Hematopoietic multipotent progenitor cell treated with erythropoietin and hydrocortisone succinate and interleukin-3 and kit ligand, for 8 days (in vitro differentiated cells): ENCODE data around the gene CALM1.

Experiments used
- DNase-seq: peaks from one replicate; pipeline ENCODE4 v3.0.0-alpha.2; 2015

Gene CALM1

DNA sequence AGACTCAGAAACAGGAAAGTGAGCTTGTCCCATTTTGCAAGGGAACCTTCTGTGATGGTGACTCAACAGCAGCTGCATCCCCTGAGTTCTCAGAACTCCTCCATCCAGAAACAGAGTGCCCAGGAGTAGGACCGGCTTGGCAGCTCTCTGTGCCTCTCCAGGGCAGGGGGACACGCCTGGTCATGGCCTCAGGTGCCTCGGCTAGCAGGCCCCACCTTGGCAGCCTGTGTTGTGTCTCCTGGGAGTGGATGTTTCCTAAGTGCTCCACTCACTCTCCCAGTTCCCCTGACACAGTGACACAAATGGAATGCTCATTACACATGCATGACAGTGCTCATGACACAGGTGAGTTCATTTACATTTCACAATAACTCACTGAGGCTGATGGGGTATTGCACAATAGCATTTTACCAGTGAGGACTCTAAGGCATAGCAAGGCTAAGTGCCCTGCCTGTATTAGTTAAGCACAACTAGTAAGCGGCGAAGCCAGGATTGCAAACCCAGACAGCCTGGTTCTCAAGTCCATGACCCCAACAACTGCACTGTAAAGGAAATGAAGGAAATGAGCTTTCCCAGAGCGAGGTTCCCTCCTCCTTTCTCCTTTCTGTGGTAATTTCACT is 47.4 kb downstream of the CALM1 start:
- no peak for DNase-seq

DNA sequence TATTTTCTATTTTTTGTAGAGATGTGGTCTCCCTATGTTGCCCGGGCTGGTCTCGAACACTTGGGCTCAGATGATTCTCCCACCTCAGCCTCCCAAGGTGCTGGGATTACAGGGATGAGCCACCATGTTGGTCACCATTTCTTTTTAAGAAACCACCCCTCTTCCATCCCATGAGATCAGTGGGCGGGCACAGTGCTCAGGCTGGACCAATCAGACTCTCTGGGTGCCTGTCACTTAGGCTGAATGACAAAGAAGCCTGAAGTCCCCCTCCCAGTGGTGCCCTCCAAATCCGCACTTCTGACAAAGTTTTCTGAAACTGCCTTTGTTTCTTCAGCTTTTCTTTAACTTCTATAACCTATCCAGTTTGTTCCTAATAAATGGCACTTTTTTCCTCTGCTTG is 48.2 kb downstream of the CALM1 start:
- DNase-seq, result no peak

DNA sequence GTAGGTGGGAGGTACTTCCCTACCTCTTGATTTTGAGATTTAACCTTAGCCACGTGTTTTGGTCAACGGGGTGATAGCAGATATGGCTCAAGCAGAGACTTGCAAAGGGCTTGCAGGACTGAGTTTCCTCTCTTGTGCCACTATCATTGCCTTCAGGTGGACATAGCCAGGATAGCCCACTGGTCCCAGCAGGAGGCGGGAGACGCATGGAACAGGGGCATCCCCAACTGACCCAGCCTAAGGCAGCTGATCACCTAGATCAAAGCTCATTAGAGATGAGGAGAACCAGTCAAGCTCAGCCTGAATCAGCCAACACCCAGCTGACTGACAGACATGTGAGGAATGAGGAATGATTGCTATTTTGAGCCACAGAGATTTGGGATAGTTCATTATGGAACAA is 49.6 kb downstream of the CALM1 start:
- no peak for DNase-seq

DNA sequence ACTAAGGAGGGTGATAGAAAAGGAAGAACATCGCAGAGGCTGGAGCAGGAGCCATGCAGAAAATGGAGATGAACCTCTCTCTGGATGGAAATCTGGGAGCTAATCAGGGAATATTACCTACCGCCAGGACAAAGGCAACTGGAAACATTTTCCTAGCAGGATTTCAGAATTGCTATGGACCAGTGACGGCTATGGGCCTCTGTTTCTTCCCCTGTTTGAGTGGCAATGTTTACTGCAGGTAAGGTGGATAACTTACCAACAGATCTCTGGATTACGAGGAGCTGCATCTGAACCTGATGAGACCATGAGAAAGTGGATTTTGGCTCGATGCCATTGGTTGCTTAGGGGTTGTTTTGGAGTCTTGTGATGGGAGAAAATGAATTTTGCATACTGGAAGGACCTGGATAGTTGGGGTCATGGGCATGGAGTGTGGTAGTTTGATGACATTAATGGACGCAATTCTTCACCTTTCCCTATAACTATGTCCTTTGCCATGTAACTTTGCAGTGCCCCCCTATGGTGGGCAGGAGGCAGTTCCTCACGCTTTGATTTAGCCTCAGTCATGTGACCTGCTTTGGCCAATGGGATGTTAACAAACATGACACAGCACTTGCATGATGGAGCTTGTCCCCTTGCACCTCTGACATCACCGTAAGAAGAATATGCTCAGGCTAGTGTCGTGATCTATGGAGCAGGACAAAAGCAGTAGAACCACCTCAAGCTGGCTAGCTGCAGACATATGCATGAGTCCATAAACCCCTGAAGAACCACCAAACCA is 51.1 kb downstream of the CALM1 start:
- no peak for DNase-seq

DNA sequence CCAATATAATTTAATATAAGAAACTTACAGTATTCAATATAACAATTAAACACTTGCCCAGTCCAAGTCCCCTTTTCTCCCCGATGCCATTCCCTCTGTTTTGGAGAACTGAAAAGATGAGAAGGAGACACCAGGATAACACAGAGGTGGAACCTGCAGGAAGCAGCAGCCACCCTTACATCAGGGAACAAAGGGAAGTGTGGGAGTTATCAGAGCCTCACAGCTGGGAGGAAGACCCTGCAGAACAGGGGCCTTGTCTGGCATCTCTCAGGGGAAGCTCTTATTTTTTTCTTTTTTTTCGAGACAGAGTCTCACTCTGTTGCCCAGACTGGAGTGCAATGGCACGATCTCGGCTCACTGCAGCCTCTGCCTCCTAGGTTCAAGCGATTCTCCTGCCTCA is 52.6 kb downstream of the CALM1 start:
- DNase-seq, result no peak

DNA sequence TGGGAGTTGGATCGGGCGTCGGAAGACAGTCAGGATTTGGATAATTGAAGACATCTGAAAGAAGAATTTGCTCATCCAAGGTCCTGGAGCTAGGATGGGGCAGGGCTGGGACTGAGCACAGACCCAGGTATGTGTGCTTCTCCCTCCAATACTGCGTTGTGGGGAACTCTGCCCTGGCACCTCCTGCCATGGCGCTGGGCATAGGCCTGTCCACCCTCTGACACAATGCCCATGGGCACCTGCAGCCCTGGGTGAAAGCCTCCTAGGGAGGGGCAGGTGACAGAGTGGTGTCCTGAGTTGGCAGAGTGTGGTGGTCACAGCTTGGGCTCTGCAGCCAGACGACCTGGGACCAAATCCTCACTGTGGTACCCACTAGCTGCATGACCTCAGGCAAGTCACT is 53.3 kb downstream of the CALM1 start:
- no peak for DNase-seq

DNA sequence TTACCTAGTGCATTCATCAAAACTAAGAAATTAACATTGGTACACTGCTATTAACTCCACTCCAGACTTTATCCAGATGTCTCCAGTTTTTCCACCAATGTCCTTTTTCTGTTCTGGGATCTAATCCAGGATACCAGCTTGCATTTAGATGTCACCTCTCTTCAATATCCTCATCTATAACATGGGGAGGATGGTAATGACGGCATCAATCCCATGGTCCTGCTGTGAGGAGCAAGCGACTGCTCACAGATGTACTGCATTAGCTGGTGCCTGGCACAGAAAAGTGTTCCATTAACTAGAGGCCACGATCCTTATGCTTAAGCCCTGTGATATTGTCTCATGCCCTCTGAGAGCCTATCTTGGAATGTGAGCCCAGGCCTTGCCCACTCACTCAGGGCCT is 53.8 kb downstream of the CALM1 start:
- no peak for DNase-seq

DNA sequence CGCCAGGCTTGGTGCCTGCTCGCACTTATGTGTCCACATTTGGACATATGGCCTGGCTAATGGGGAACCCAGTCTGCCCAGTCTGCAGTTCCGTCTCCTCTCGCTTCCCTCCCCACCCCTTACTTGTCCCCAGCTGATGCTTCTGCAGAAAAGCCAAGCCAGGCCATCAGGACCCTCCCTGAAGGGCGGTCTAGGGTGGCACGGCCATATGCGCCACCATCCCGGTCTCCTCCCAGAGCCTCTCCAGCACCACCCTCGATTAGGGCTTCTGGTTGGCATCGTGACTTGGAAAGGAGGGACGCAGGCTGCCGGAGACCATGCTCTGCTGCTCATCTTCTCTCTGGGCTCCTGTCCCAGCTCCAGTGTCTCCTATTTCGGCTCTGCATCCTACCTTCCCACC is 54.6 kb downstream of the CALM1 start:
- DNase-seq, result no peak

DNA sequence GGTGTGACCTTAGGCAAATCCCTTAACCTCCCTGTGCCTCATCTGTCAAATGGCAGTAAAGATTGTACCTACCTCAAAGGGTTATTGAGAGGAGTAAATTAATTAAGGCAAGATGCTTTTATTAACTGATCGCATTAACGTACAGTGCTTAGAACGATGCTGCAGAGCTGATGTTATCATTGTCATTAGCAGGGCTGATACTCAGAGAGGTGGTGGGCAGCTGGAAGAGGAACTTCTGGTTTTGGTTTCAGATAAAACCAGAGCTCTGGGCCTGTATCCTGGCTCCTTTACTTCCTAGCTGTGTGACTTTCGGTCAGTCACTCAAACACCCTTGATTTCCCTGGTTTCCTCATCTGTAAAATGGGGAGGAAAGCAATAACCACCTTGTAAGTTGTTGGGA is 55.1 kb downstream of the CALM1 start:
- no peak for DNase-seq

DNA sequence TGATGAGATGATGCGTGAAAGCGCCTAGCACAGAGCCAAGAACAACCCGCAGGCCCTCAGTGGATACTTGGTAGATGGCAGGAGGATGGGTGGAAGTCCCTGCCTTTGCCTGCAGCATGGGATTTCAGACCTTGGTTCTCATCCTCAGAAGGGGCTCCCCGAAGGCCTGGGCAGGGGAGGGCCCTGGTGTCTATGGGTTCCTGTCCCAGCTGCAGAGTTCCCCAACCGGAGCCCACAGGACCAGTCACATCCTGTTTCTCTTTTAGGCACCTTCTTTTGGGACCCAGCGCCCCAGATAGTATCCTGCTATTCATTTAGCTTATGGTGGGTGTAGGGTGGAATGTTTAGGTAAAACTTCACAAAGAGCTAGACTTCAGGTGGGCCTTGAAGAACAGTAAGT is 55.5 kb downstream of the CALM1 start:
- no peak for DNase-seq

DNA sequence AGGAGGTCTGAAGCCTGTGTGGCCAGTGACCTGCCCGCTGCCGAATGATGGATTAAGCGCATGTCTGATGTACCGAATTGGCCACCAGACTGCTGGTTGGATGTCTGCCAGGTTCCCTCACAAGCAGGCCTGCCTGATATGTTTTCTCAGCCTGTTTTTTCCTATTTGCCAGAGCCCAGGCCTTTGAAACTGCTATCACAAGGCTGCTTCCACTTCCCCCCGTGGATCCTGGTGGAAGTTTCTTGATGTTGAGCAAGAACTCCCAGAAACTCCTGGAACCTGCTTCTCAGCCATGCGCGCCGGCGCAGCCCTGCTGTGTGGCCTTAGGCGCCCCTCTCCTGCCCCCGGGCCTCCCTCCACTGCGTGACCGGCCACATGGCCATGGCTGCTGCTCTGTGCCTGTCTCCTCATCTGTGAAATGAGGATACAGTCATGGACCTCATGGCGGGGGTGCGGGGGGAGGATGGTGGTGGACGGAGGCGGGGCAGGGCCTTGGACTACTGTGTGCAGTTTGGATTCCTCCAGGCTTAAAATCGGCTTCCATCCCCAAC is 56.6 kb downstream of the CALM1 start:
- no peak for DNase-seq

DNA sequence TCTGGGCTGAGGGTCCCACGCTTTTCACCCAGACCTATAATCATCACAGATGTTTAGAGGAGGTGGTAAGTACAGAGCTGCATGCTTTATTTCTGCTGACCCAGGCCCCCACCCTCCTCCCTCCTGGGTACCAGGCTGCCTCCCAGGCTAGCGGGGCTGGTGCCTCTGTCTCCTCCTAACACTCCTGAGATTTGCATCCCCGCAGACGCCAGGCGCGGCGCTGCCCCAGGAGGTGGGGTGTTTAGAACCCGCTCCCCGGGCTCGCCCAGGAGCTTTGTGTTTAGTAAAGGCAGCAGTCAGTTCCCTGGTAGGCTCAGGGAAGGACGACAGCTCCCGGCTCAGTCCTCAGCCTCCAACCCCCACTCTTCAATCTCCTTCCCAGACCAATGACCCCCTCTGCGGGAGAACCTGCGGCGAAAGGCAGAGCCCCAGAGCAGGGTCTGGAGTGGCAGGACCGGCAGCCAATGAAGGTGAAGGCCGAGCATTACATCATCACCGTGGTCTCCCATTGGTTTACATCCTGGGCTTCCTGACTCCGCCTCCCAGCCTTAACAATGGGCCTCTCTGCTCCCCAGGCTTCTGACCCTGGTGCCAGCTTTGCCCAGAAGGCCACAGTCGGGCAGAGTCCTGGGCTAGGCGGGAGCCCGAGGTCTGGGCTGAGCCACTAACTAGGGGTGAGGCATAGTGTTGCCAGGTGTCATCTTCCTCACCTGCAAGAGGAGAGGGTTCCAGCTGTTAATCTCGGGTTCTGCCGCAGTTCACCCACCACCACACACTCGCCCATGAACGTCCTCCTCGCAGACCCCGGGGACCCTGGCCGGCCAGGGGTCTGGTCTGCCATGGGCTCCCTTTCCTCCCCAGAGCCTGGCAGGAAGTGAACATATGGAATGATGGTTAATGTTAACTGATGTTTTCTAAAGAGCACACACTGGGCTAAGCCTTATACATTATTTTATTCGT is 57.5 kb downstream of the CALM1 start:
- DNase-seq, result peak; percentile 30

DNA sequence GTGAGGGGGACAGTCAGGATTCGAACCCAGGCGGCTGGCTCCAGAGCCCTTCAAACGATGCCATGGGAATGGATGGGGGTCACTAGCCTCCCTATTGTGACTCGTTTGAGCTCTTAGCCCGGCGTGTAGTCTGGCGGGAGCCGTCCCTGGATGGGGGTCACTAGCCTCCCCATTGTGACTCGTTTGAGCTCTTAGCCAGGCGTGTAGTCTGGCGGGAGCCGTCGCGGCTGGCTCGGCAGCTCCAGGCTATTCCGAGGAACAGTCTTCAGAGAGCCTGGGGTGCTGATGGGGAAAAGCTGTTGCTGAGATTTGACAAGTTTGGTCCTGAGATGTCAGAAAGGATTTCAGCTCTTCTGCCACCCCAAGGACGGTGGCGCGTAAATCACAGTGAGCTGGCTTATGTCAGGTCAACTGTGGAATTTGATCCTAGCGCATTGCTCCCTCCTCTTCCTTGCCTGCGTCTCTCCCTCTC is 58.3 kb downstream of the CALM1 start:
- no peak for DNase-seq

DNA sequence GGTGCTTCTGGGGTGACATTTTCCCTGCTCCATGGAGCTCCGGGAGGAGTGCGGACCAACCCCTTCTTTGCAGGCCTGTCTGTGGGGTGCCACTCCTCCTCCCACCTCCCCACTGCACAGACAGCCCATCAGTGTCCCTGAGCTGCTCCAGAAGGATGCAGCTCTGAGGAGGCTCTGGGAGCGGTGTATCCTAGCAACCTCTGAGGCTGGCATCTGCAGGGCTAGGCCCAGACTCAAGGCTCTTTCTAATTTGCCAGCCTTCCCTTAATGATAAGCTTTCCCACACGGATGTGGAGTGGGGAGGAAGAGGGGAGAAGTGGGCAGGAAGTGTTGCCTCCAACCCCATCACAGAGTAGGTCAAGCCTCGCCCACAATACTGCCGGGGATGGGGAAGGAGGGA is 59.7 kb downstream of the CALM1 start:
- DNase-seq, result no peak

DNA sequence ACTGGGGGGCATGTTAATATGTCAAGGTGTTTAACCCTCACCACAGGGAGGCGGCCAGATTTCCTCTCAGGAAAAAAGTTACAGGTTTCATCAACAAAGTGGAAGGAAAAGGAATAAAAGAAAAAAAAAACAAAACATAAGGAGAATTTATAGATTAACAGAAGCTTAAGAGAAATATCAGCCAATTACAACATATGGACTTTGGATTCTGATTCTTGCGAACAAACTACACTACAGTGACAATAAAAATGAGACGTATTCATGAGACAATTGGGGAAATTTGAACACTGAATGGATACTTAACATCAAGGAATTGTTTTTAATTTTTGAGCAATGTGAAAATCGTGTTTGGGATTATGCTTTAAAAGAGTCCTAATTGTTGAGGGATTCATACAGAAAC is 60.4 kb downstream of the CALM1 start:
- no peak for DNase-seq
